A673 (cell line): ENCODE measurements around the gene HS3ST5. TPM values are rescaled to one million over a fixed set of nuclear protein-coding genes. Genes with fewer than 3 reads are reported as not detected.

ENCODE experiments used
- BruUV-seq: library from RNA; stranded (reverse); fragments of 400-500 nt; replicated peaks from 2 replicates; lab custom pipeline; 2021; lab: Mats Ljungman, UMichigan
- CTCF ChIA-PET: fragments of 300-600 bp; sonication (Branson Sonifier 250); formaldehyde crosslinking; loops from one replicate; lab custom pipeline; 2022; ENCODE audit warnings: antibody characterized with exemption; lab: Charles Lee
- POLR2A ChIA-PET: fragments of 300-600 bp; sonication (Branson Sonifier 250); formaldehyde crosslinking; loops from one replicate; lab custom pipeline; 2022; ENCODE audit warnings: antibody characterized with exemption; ENCODE audit not compliant: low non-redundant PET; lab: Charles Lee
- DNase-seq: peaks from one replicate; pipeline ENCODE4 v3.0.0-alpha.2; 2015; ENCODE audit warnings: low spot score
- H3K27ac ChIP-seq: fragments of 200-600 bp; sonication (generic); 2 replicates; pipeline ENCODE4 v1.5.1; 2016; ENCODE audit warnings: mixed run types, low read depth, mild to moderate bottlenecking, mixed read lengths, antibody characterized with exemption, low read length; ENCODE audit not compliant: poor library complexity, severe bottlenecking
- H3K27me3 ChIP-seq: fragments of 200-600 bp; sonication (generic); replicated peaks from 2 replicates; pipeline ENCODE4 v1.6.1; 2017; ENCODE audit warnings: mixed run types, low read depth, mild to moderate bottlenecking, mixed read lengths, antibody characterized with exemption, low read length; ENCODE audit not compliant: insufficient read depth, poor library complexity
- H3K36me3 ChIP-seq: fragments of 200-600 bp; sonication (generic); 2 replicates; pipeline ENCODE4 v1.6.1; 2016; ENCODE audit warnings: mixed run types, mild to moderate bottlenecking, mixed read lengths, antibody characterized with exemption, low read length; ENCODE audit not compliant: insufficient read depth, poor library complexity, severe bottlenecking
- H3K4me1 ChIP-seq: fragments of 200-600 bp; sonication (generic); 2 replicates; pipeline ENCODE4 v1.6.1; 2017; ENCODE audit warnings: mixed run types, mild to moderate bottlenecking, mixed read lengths, antibody characterized with exemption, low read length; ENCODE audit not compliant: insufficient read depth, poor library complexity, severe bottlenecking
- H3K4me3 ChIP-seq: fragments of 200-600 bp; sonication (generic); 2 replicates; pipeline ENCODE4 v1.5.1; 2016; ENCODE audit warnings: low read depth, mixed run types, mild to moderate bottlenecking, mixed read lengths, low read length; ENCODE audit not compliant: poor library complexity, severe bottlenecking
- H3K9me3 ChIP-seq: fragments of 200-600 bp; sonication (generic); 2 replicates; pipeline ENCODE4 v1.6.1; 2016; ENCODE audit warnings: mixed run types, low read depth, mild to moderate bottlenecking, mixed read lengths, antibody characterized with exemption, low read length; ENCODE audit not compliant: poor library complexity, severe bottlenecking
- EZH2 ChIP-seq: fragments of 200-600 bp; sonication (generic); IDR thresholded peaks from 2 replicates; pipeline ENCODE4 v1.6.1; 2017; ENCODE audit warnings: borderline replicate concordance, low read depth, mild to moderate bottlenecking, mixed read lengths, antibody characterized with exemption, low read length; ENCODE audit not compliant: poor library complexity, severe bottlenecking
- intact Hi-C: fragments of 100-400 bp; cut with micrococcal nuclease; formaldehyde crosslinking; loops from one replicate; pipeline ENCODE4 v1.10.0; 2022; ENCODE audit not compliant: unreplicated experiment
- total RNA-seq: library from RNA; stranded (reverse); gene quantifications from 2 replicates; pipeline ENCODE4 v1.2.3, GENCODE V29; 2021
- TF ChIP-seq, protein P1 (sequence below): fragments of 300-800, 200-600 bp; sonication (generic); conservative IDR thresholded peaks from 2 replicates; pipeline ENCODE4 v1.5.1; 2017; ENCODE audit warnings: low read depth, mild to moderate bottlenecking, antibody characterized with exemption, low read length, moderate library complexity, mixed read lengths

Gene HS3ST5
- total RNA-seq, 1 experiment from 2014 or later: not detected

GRCh38 chr6:114355300-114355699 lies 12.5 kb upstream of the HS3ST5 start:
- Histone ChIP-seq H3K36me3 (no peaks in the 10 kb centered on the region), H3K27ac (no peak overlapping the region), H3K4me3 (no peak overlapping the region), H3K4me1 (no peaks in the 10 kb centered on the region), H3K9me3 (no peaks in the 10 kb centered on the region), H3K27me3 (no peaks in the 10 kb centered on the region)
- POLR2A ChIA-PET: no interaction called here
- CTCF ChIA-PET: no interaction called here
- intact Hi-C loops: no loop called here
- no peak for DNase-seq
- TF ChIP-seq EZH2: no peak
- TF ChIP-seq, protein P1, sequence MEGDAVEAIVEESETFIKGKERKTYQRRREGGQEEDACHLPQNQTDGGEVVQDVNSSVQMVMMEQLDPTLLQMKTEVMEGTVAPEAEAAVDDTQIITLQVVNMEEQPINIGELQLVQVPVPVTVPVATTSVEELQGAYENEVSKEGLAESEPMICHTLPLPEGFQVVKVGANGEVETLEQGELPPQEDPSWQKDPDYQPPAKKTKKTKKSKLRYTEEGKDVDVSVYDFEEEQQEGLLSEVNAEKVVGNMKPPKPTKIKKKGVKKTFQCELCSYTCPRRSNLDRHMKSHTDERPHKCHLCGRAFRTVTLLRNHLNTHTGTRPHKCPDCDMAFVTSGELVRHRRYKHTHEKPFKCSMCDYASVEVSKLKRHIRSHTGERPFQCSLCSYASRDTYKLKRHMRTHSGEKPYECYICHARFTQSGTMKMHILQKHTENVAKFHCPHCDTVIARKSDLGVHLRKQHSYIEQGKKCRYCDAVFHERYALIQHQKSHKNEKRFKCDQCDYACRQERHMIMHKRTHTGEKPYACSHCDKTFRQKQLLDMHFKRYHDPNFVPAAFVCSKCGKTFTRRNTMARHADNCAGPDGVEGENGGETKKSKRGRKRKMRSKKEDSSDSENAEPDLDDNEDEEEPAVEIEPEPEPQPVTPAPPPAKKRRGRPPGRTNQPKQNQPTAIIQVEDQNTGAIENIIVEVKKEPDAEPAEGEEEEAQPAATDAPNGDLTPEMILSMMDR: no peak
- BruUV-seq: no TSS peak

DNA sequence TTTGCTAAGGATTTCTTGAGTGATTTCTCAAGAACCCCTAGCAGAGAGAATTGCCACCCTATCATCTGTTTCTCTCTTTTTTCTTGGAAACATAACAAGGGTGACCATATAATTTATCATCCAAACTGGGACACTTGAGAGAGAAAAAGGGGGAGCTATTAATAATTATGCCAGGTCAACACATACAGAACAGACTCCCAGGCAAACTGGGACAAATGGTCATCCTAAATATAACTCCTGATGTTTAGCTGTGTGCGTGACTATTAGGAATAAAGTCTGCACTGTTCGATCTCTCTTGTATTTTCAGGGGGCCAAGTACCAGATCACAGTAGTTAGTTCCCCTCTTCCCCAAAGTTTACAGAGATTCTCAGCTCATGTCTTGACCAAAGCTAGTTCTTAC lies 11.7 kb upstream of the HS3ST5 start:
- H3K4me3 ChIP-seq: no peak overlapping the region
- no peaks in the 10 kb centered on the region for H3K9me3 ChIP-seq
- DNase-seq: no peak
- BruUV-seq: no TSS peak
- CTCF ChIA-PET: no interaction called here
- TF ChIP-seq, protein P1: no peak
- no peak for TF ChIP-seq EZH2
- H3K27me3 ChIP-seq: no peaks in the 10 kb centered on the region
- no peaks in the 10 kb centered on the region for H3K36me3 ChIP-seq
- POLR2A ChIA-PET: no interaction called here
- H3K27ac ChIP-seq: no peak overlapping the region
- no peaks in the 10 kb centered on the region for H3K4me1 ChIP-seq
- intact Hi-C loops: no loop called here

GRCh38 chr6:114346451-114346850 lies 3.6 kb upstream of the HS3ST5 start:
- POLR2A ChIA-PET: no interaction called here
- BruUV-seq: no TSS peak
- no peak for DNase-seq
- H3K4me1 ChIP-seq: peaks cover 10% of the 10 kb centered on the region
- no peaks in the 10 kb centered on the region for H3K36me3 ChIP-seq
- no peak overlapping the region for H3K27ac ChIP-seq
- H3K4me3 ChIP-seq: no peak overlapping the region
- intact Hi-C loops: no loop called here
- peaks cover 48% of the 10 kb centered on the region for H3K27me3 ChIP-seq
- CTCF ChIA-PET: no interaction called here
- TF ChIP-seq EZH2: no peak
- TF ChIP-seq, protein P1: no peak
- H3K9me3 ChIP-seq: no peaks in the 10 kb centered on the region
